Measurements from ENCODE around the gene RTP5. TPM values are rescaled to one million over a fixed set of nuclear protein-coding genes. Genes with fewer than 3 reads are reported as not detected.

RTP5 gene
- total and polyA plus RNA-seq, 2 donors (not counting 1 experiment from before 2014, with no cell fraction given): not detected

DNA sequence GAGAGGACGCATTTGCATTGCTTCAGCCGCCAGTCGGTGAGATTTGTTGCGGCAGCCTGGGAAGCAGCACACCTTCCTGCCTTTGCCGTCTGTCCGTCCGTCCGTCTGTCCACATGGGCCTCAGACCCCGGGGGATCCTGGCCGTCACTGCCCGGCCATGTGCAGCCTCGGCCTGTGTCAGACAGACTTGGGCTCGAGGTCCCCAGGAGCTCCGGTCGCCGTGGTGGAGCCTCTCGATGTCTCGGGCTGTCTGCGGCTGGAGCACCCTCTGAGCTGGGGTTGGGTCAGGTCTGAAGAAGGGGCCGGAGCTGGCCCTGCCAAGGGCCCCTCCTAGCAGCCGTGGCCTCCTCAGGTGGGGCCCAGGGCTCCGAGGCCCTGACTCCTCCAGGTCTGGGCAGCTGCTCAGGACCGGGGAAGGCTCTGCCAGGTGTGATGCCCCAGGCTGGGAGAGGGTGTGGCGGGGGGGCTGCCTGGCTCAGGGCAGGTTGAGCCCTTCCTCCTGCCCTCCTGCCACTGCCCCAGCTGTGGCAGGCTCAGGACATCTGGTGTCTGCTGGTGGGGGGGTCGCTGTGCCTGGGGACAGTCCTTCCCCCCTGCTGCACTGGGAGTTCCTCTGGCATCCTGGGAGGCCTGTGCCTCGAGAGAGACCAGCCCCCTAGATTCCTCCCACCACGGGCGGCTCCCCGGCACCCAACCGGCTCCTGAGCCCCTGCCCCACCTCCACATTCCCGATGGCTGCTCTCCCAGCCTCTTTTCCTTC lies 48.7 kb upstream of the RTP5 start:
- DNase-seq: no peak
- H3K9me3 Mint-ChIP-seq (ENCODE audit: insufficient read depth): no peaks in the 10 kb centered on the region
- no peak overlapping the region for H2AFZ ChIP-seq (ENCODE audit: insufficient read depth, low read depth, low read length, poor library complexity, severe bottlenecking)
- no peak for TF ChIP-seq EZH2 (IDR thresholded peaks at IDR 0.05; ENCODE audit: borderline replicate concordance, insufficient read depth, low read depth, low read length, poor library complexity, severe bottlenecking)
- TF ChIP-seq, protein P1, sequence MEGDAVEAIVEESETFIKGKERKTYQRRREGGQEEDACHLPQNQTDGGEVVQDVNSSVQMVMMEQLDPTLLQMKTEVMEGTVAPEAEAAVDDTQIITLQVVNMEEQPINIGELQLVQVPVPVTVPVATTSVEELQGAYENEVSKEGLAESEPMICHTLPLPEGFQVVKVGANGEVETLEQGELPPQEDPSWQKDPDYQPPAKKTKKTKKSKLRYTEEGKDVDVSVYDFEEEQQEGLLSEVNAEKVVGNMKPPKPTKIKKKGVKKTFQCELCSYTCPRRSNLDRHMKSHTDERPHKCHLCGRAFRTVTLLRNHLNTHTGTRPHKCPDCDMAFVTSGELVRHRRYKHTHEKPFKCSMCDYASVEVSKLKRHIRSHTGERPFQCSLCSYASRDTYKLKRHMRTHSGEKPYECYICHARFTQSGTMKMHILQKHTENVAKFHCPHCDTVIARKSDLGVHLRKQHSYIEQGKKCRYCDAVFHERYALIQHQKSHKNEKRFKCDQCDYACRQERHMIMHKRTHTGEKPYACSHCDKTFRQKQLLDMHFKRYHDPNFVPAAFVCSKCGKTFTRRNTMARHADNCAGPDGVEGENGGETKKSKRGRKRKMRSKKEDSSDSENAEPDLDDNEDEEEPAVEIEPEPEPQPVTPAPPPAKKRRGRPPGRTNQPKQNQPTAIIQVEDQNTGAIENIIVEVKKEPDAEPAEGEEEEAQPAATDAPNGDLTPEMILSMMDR (IDR thresholded peaks at IDR 0.05): no peak
- H3K27me3 ChIP-seq (replicated peaks in 1 of 4; ENCODE audit: control extremely low read depth in 1 of 4, control insufficient read depth in 3 of 4, insufficient read depth in 4 of 4, low read length in 3 of 4): peaks cover 0 to 22% (median 2%) of the 10 kb centered on the region in 4 experiments
- H3K36me3 ChIP-seq (replicated peaks in 1 of 2; ENCODE audit: control extremely low read depth in 1 of 2, control insufficient read depth in 1 of 2, extremely low read depth in 1 of 2, insufficient read depth in 2 of 2, low read length in 1 of 2): no peaks in the 10 kb centered on the region
- WGBS (ENCODE audit: insufficient coverage): 90% methylated on average over 22 of the region's 31 CpGs
- H3K27me3 Mint-ChIP-seq: peaks cover 27% of the 10 kb centered on the region
- H3K4me3 Mint-ChIP-seq: no peak overlapping the region
- no peak overlapping the region for H3K4me2 ChIP-seq (replicated peaks; ENCODE audit: low read depth, low read length, poor library complexity, severe bottlenecking)
- ChIA-PET POLR2A (no interaction called here), CTCF (no interaction called here)
- H3K9ac ChIP-seq (ENCODE audit: low read length): no peak overlapping the region
- H4K20me1 ChIP-seq (ENCODE audit: control insufficient read depth, insufficient read depth, low read length, poor library complexity, severe bottlenecking): no peaks in the 10 kb centered on the region
- intact Hi-C loops (cut with micrococcal nuclease): no loop called here
- no peak overlapping the region for H3K27ac Mint-ChIP-seq
- peaks cover 7% of the 10 kb centered on the region for H3K4me1 Mint-ChIP-seq
- H3K4me1 ChIP-seq (ENCODE audit: control insufficient read depth in 2 of 2, insufficient read depth in 2 of 2, low read length in 2 of 2): peaks cover 6 to 25% of the 10 kb centered on the region in 2 donors
- ATAC-seq (ENCODE audit: low read depth): no peak
- no peak overlapping the region for H3K27ac ChIP-seq (ENCODE audit: low read length in 2 of 2)
- no peaks in the 10 kb centered on the region for H3K79me2 ChIP-seq (ENCODE audit: control insufficient read depth, insufficient read depth, low read length)
- H3K4me3 ChIP-seq (ENCODE audit: control extremely low read depth in 1 of 5, extremely low read depth in 1 of 5, insufficient read depth in 1 of 5, low read depth in 2 of 5, low read length in 4 of 5): no peak overlapping the region
- H3K9me3 ChIP-seq (ENCODE audit: control extremely low read depth in 1 of 3, control insufficient read depth in 2 of 3, insufficient read depth in 1 of 3, low read length in 2 of 3): peaks cover 0 to 19% (median 0%) of the 10 kb centered on the region in 3 donors

DNA sequence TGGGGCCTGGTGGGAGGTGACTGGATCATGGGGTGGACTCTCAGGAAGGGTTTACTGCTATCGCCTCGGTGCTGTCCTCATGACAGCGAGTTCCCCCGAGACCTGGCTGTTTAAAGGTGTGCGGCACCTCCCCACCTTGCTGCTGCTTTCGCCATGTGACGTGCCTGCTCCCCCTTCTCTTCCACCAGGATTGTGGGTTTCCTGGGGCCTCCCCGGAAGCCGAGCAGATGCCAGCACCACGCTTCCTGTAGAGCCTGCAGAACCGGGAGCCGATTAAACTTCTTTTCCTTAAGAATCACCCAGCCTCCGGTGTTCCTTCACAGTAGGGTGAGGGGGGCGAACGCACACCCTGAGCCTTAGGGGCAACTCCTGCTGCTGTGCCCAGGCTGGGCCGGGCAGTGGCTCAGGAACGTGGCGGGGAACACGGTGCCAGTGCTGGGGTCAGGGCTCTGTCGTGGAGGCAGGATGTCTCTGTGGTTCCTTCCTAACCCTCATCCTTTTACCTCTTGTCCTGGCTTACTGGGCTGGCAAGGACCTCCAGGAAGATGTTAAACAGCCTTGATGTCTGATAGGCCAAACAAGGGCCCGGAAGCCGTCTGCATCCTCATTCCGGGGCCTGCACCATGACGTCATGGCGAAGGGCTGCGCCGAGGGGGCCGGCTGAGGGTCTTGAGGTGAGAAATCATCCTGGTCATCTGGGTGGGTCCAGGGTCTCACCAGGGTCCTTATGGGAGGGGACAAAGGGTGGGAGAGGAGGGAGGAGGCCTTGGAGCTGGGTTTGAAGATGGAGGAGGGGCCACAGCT lies 47.9 kb upstream of the RTP5 start:
- WGBS (ENCODE audit: insufficient coverage): 64% methylated on average over 27 of the region's 28 CpGs
- Histone ChIP-seq H3K36me3 (replicated peaks in 1 of 2; ENCODE audit: control extremely low read depth in 1 of 2, control insufficient read depth in 1 of 2, extremely low read depth in 1 of 2, insufficient read depth in 2 of 2, low read length in 1 of 2) (no peaks in the 10 kb centered on the region), H3K27ac (ENCODE audit: low read length in 2 of 2) (no peak overlapping the region), H4K20me1 (ENCODE audit: control insufficient read depth, insufficient read depth, low read length, poor library complexity, severe bottlenecking) (no peaks in the 10 kb centered on the region), H3K9ac (ENCODE audit: low read length) (no peak overlapping the region), H3K4me1 (ENCODE audit: control insufficient read depth in 2 of 2, insufficient read depth in 2 of 2, low read length in 2 of 2) (peaks cover 6 to 25% of the 10 kb centered on the region in 2 donors), H3K4me3 (ENCODE audit: control extremely low read depth in 1 of 5, extremely low read depth in 1 of 5, insufficient read depth in 1 of 5, low read depth in 2 of 5, low read length in 4 of 5) (no peak overlapping the region), H3K4me2 (replicated peaks; ENCODE audit: low read depth, low read length, poor library complexity, severe bottlenecking) (no peak overlapping the region), H3K27me3 (replicated peaks in 1 of 4; ENCODE audit: control extremely low read depth in 1 of 4, control insufficient read depth in 3 of 4, insufficient read depth in 4 of 4, low read length in 3 of 4) (peaks cover 0 to 28% (median 2%) of the 10 kb centered on the region in 4 experiments), H2AFZ (ENCODE audit: insufficient read depth, low read depth, low read length, poor library complexity, severe bottlenecking) (no peak overlapping the region), H3K79me2 (ENCODE audit: control insufficient read depth, insufficient read depth, low read length) (no peaks in the 10 kb centered on the region), H3K9me3 (ENCODE audit: control extremely low read depth in 1 of 3, control insufficient read depth in 2 of 3, insufficient read depth in 1 of 3, low read length in 2 of 3) (peaks cover 0 to 26% (median under 1%) of the 10 kb centered on the region in 3 donors)
- Mint-ChIP-seq H3K9me3 (ENCODE audit: insufficient read depth) (no peaks in the 10 kb centered on the region), H3K4me1 (peaks cover 7% of the 10 kb centered on the region), H3K4me3 (no peak overlapping the region), H3K27ac (no peak overlapping the region), H3K27me3 (peaks cover 31% of the 10 kb centered on the region)
- TF ChIP-seq, protein P1 (IDR thresholded peaks at IDR 0.05): no peak
- TF ChIP-seq EZH2 (IDR thresholded peaks at IDR 0.05; ENCODE audit: borderline replicate concordance, insufficient read depth, low read depth, low read length, poor library complexity, severe bottlenecking): no peak
- intact Hi-C loops (cut with micrococcal nuclease): no loop called here
- ATAC-seq (ENCODE audit: low read depth) (no peak), DNase-seq (no peak)
- ChIA-PET CTCF (no interaction called here), POLR2A (no interaction called here)

All from B cell (primary cell).